Testis (tissue), 3 donors: ENCODE measurements around the gene JCAD. TPM values are rescaled to one million over a fixed set of nuclear protein-coding genes. Genes with fewer than 3 reads are reported as not detected.

Experiments
- DNase-seq: peaks from one replicate; pipeline ENCODE4 v3.0.0-alpha.2; 2019
- H3K27ac ChIP-seq, 2 donors: fragments of 200-600 bp; sonication (generic); one replicate each; pipeline ENCODE4 v1.5.1; 2019
- H3K27me3 ChIP-seq: fragments of 200-600 bp; sonication (generic); one replicate; pipeline ENCODE4 v1.5.1; 2019
- H3K36me3 ChIP-seq: fragments of 200-600 bp; sonication (generic); one replicate; pipeline ENCODE4 v1.5.1; 2017; ENCODE audit warnings: low read depth; ENCODE audit errors: missing control alignments
- H3K4me1 ChIP-seq: fragments of 200-600 bp; sonication (generic); one replicate; pipeline ENCODE4 v1.5.1; 2019
- H3K4me3 ChIP-seq, 2 donors: fragments of 200-600 bp; sonication (generic); one replicate each; pipeline ENCODE4 v1.5.1; 2017 to 2019
- H3K9me3 ChIP-seq: fragments of 200-600 bp; sonication (generic); one replicate; pipeline ENCODE4 v1.5.1; 2017
- CTCF ChIP-seq, 3 experiments: fragments of 450-650 bp in 2 of 3; fragments of 200-600 bp in 1 of 3; sonication (generic) in 1 of 3; IDR thresholded peaks; one replicate each; pipeline ENCODE4 v1.5.1; 2016 to 2019; ENCODE audit warnings: antibody characterized with exemption in 3 of 3, mild to moderate bottlenecking in 2 of 3, moderate library complexity in 1 of 3
- POLR2A ChIP-seq: fragments of 450-650 bp; IDR thresholded peaks from one replicate; pipeline ENCODE4 v1.6.1; 2017; ENCODE audit warnings: antibody characterized with exemption, mild to moderate bottlenecking, moderate library complexity
- WGBS, 2 donors: methylation state at CpG; one replicate each; pipeline ENCODE4 v1.1.5; 2018; 5-methylcytosine and 5-hydroxymethylcytosine counted together
- intact Hi-C: fragments of 100-400 bp; cut with DNase I; formaldehyde crosslinking; loops from one replicate; pipeline ENCODE4 v1.15.1; 2023; ENCODE audit warnings: low total_unique reads
- polyA plus RNA-seq: library from polyadenylated mRNA; stranded (reverse); fragments of 350-450 nt; fragmentation: Illumina TruSeq; extraction: RNeasy Lipid Tissue Mini Kit (QIAGEN cat#74804); gene quantifications from one replicate; pipeline ENCODE4 v1.2.3, GENCODE V29; 2014; ENCODE audit warnings: low read depth, low replicate concordance; ENCODE audit not compliant: insufficient read depth
- total RNA-seq, 2 donors: library from RNA; depleted of rRNA; stranded (reverse); fragments of >200 nt; gene quantifications; one replicate each; pipeline ENCODE4 v1.2.3, GENCODE V29; 2016

JCAD gene
- total and polyA plus RNA-seq, 3 donors from 2014 or later, result 57.4 to 133 (median 109) TPM

DNA sequence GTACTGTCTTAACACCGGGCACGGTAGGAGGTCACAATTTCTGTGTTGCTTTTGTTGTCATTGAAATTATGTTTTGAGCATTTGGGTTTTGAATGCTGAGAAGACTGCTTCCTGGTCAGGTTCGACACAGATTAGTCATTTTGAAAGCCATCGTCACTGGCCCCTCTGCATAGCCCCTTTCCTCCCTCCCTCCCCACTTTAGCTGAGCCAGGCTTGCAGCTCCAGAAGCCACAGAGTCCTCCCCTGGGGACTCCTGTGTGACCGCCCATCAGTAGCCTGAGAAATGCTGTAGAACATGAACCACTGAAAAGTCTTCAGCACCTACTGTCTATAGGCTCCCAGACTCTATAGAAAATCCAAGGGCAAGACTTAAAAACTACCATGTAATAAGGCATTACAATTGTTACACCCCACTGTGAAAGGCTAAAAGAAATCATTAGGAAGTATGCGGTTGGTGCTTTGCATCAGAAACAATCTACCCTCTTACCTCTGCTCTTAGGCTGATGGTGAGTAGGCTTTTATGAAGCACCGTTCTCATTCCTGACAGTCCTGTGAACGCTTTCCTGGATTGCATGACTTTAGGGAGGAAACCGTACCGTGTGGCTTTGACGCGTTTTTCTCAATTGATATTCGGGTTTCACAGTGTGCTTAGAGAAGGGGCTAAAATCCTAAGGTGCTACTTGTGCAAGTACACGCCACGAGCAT is 24.8 kb downstream of the JCAD start:
- intact Hi-C loops, result no loop called here
- Histone ChIP-seq H3K27ac (no peak overlapping the region), H3K4me3 (no peak overlapping the region), H3K36me3 (no peaks in the 10 kb centered on the region), H3K9me3 (no peaks in the 10 kb centered on the region), H3K27me3 (no peaks in the 10 kb centered on the region), H3K4me1 (peaks cover 13% of the 10 kb centered on the region)
- no peak for TF ChIP-seq POLR2A
- TF ChIP-seq CTCF (IDR thresholded peaks at IDR 0.05), result no peak
- DNase-seq, result no peak
- WGBS, 2 donors, result 72 to 76% methylated on average over 15 of the region's 15 CpGs

- intact Hi-C loops, result no loop called here
- no peak overlapping the region for H3K4me3 ChIP-seq
Measured at GRCh38 chr10:30032125-30032524, 27.3 kb downstream of the JCAD start.

DNA sequence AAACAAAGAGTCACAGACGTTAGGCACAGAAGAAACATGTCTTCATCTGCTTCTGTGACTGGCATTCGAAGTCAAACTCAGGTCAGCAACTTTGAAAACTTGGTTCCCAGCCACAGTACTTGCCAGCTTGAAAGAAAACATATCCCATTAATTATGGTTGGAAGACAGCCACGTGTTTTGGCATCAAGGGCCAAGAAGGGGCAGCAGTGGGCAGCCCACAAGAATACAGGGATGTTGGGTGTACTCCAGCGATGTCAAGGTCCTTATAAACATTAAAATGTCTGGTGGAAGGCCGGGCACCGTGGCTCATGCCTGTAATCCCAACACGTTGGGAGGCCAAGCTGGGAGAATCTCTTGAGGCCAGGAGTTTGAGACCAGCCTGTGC is 29.5 kb downstream of the JCAD start:
- WGBS, 2 donors, result 61 to 77% methylated on average over 7 of the region's 7 CpGs
- intact Hi-C loops, result no loop called here
- Histone ChIP-seq H3K4me1 (peaks cover 29% of the 10 kb centered on the region), H3K9me3 (no peaks in the 10 kb centered on the region), H3K27me3 (no peaks in the 10 kb centered on the region), H3K4me3 (no peak overlapping the region), H3K27ac (no peak overlapping the region), H3K36me3 (no peaks in the 10 kb centered on the region)
- TF ChIP-seq CTCF (IDR thresholded peaks at IDR 0.05) (no peak), POLR2A (no peak)
- no peak for DNase-seq

More at GRCh38 chr10:30032125-30032524, 27.3 kb downstream of the JCAD start:
- no peaks in the 10 kb centered on the region for H3K9me3 ChIP-seq
- TF ChIP-seq CTCF (IDR thresholded peaks at IDR 0.05) (no peak), POLR2A (no peak)
- no peaks in the 10 kb centered on the region for H3K27me3 ChIP-seq
- DNase-seq, result no peak
- H3K4me1 ChIP-seq, result peaks cover 31% of the 10 kb centered on the region
- H3K36me3 ChIP-seq, result no peaks in the 10 kb centered on the region
- WGBS, 2 donors, result 76 to 93% methylated on average over 1 of the region's 1 CpG
- H3K27ac ChIP-seq, result no peak overlapping the region

DNA sequence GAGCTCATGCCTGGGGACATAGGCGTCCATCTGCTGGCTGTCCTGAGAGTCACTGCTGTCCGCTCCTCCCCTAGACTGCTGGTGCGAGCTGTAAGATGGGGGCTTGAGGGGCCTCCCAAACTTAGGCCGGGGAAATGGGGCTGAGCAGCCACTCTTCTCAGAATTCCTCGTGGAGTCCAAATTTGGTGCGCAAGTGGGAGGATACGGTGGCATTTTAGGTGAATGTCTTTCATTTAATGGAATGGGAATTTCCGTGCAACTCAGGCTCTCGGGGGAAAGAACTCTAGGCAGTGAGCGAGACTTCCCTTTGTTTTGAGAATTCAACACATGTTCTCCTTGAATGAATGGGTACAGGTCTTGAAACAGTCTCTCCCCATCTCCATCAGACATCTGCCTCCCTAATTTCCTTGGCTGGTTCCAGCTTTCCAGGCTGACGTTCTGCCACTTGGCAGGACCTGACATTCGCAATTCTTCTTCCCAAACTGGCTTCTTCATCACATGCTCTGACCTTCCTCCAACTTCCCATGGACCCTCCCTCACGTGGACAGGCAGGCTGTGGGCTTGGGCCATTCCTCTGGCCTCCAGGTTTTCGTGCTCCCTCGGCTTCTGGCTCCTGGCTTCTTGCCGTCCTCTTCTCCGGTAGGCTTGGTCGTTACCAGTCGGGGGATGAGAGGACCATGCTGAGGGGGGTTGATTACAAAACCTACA is 30.1 kb downstream of the JCAD start:
- no peaks in the 10 kb centered on the region for H3K27me3 ChIP-seq
- no peak overlapping the region for H3K4me3 ChIP-seq
- no peak overlapping the region for H3K27ac ChIP-seq
- 89 to 90% methylated on average over 16 to 19 of the region's 19 CpGs for WGBS, 2 donors
- no peak for TF ChIP-seq POLR2A
- no peak for TF ChIP-seq CTCF (IDR thresholded peaks at IDR 0.05)
- H3K36me3 ChIP-seq, result no peaks in the 10 kb centered on the region
- no peak for DNase-seq
- intact Hi-C loops, result no loop called here
- H3K9me3 ChIP-seq, result no peaks in the 10 kb centered on the region
- H3K4me1 ChIP-seq, result peaks cover 29% of the 10 kb centered on the region

DNA sequence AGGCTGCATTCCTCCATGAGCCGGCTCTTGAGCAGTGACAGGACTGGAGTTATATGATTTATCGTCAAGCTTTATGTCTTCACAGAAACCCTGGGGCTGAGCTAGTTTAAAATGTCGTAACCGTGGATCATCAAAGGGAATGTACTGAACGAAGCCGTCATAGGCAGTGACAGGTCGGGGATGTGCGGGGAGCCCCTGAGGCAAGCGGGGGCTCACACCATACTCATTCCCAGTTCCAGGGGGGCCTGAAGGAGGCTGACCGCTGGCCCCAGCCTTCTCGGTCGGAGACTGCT is 30.7 kb downstream of the JCAD start:
- H3K27ac ChIP-seq, result peak overlapping the region; percentile 42 to 61
- peaks cover 29% of the 10 kb centered on the region for H3K4me1 ChIP-seq
- no peak for TF ChIP-seq POLR2A
- no peak for TF ChIP-seq CTCF (IDR thresholded peaks at IDR 0.05)
- DNase-seq, result no peak
- intact Hi-C loops, result no loop called here
- no peaks in the 10 kb centered on the region for H3K9me3 ChIP-seq
- no peaks in the 10 kb centered on the region for H3K36me3 ChIP-seq
- WGBS, 2 donors, result 79 to 89% methylated on average over 6 to 12 of the region's 12 CpGs
- H3K27me3 ChIP-seq, result no peaks in the 10 kb centered on the region
- no peak overlapping the region for H3K4me3 ChIP-seq
